ENCODE results near the gene FMNL2.

- TF ChIP-seq EZH2 (IDR thresholded peaks at IDR 0.05) (no peak), POLR2AphosphoS5 (IDR thresholded peaks at IDR 0.05; ENCODE audit: borderline replicate concordance, low read depth, low read length) (no peak), FOXP2 (optimal IDR thresholded peaks at IDR 0.05; ENCODE audit: control extremely low read depth, extremely low read length, insufficient read depth) (no peak)
Measured at GRCh38 chr2:152445791-152446201, 110.8 kb downstream of the FMNL2 start.
